Loucy (cell line): Measurements from ENCODE around the gene CDPF1.

Source experiments
- H2AFZ ChIP-seq: fragments of 200-600 bp; sonication (generic); 2 replicates; pipeline ENCODE4 v1.6.0; 2016; ENCODE audit warnings: antibody characterized with exemption, mild to moderate bottlenecking, low read length, moderate library complexity
- H3F3A ChIP-seq: fragments of 200-600 bp; 2 replicates; pipeline ENCODE4 v1.6.0; 2016; ENCODE audit warnings: antibody characterized with exemption, low read depth, mild to moderate bottlenecking
- H3K27me3 ChIP-seq: fragments of 200-600 bp; sonication (generic); 2 replicates; pipeline ENCODE4 v1.6.1; 2014; ENCODE audit warnings: low read length, mild to moderate bottlenecking; ENCODE audit not compliant: insufficient read depth, poor library complexity, severe bottlenecking
- H3K36me3 ChIP-seq: fragments of 200-600 bp; sonication (generic); 2 replicates; pipeline ENCODE4 v1.6.1; 2016; ENCODE audit warnings: low read length; ENCODE audit not compliant: insufficient read depth
- H3K4me1 ChIP-seq: fragments of 200-600 bp; sonication (generic); 2 replicates; pipeline ENCODE4 v1.5.1; 2014; ENCODE audit warnings: low read length, mild to moderate bottlenecking; ENCODE audit not compliant: insufficient read depth, poor library complexity, severe bottlenecking
- H3K4me2 ChIP-seq: fragments of 200-600 bp; sonication (generic); 2 replicates; pipeline ENCODE4 v1.6.0; 2014; ENCODE audit warnings: antibody characterized with exemption, low read length, low read depth, mild to moderate bottlenecking; ENCODE audit not compliant: poor library complexity, severe bottlenecking
- H3K4me3 ChIP-seq: fragments of 200-600 bp; sonication (generic); 2 replicates; pipeline ENCODE4 v1.5.1; 2014; ENCODE audit warnings: low read length, mild to moderate bottlenecking, mixed read lengths; ENCODE audit not compliant: poor library complexity, severe bottlenecking
- H3K79me2 ChIP-seq: fragments of 200-600 bp; sonication (generic); 2 replicates; pipeline ENCODE4 v1.6.1; 2014; ENCODE audit warnings: low read length; ENCODE audit not compliant: insufficient read depth
- H3K9ac ChIP-seq: fragments of 200-600 bp; sonication (generic); 2 replicates; pipeline ENCODE4 v1.6.0; 2014; ENCODE audit warnings: mild to moderate bottlenecking, low read depth, low read length, moderate library complexity; ENCODE audit not compliant: poor library complexity, severe bottlenecking
- H3K9me2 ChIP-seq: fragments of 200-600 bp; sonication (generic); replicated peaks from 2 replicates; pipeline ENCODE4 v1.6.1; 2016; ENCODE audit warnings: low read depth, low read length, mixed read lengths
- H3K9me3 ChIP-seq: fragments of 200-600 bp; sonication (generic); 2 replicates; pipeline ENCODE4 v1.6.1; 2014; ENCODE audit warnings: mild to moderate bottlenecking, antibody characterized with exemption, low read length, low read depth; ENCODE audit not compliant: insufficient read depth
- H4K20me1 ChIP-seq: fragments of 200-600 bp; sonication (generic); 2 replicates; pipeline ENCODE4 v1.6.0; 2014; ENCODE audit warnings: antibody characterized with exemption, low read length, mild to moderate bottlenecking; ENCODE audit not compliant: insufficient read depth, poor library complexity, severe bottlenecking
- EZH2phosphoT487 ChIP-seq: fragments of 200-600 bp; IDR thresholded peaks from 2 replicates; pipeline ENCODE4 v1.6.1; 2018; ENCODE audit warnings: antibody characterized with exemption, mild to moderate bottlenecking, moderate library complexity, borderline replicate concordance
- TF ChIP-seq, protein P1 (sequence below): fragments of 200-600 bp; sonication (generic); conservative IDR thresholded peaks from 2 replicates; pipeline ENCODE4 v1.5.1; 2014; ENCODE audit warnings: mild to moderate bottlenecking, antibody characterized with exemption, low read length

CDPF1 gene

DNA sequence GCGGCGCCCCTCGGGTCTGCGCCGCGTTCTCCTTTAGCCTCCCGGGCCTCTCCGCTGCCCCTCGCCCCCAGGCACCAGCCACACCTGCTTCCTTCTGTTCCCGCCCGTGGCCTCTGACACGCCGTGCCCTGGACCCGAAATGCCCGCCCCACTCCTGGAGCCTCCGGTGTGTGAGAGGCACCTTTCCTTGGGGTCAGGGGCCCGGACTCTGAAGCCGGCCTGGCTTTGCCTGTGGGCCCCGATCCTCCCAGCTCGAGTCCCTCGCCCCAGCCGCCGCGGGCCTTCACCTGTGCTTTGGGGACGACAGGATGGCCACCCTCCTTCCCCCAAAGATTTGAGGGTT, 661 bp upstream of the CDPF1 start:
- Histone ChIP-seq H3K9ac (peak overlapping the region; percentile 95), H3K27me3 (no peaks in the 10 kb centered on the region), H4K20me1 (no peaks in the 10 kb centered on the region), H3K36me3 (no peaks in the 10 kb centered on the region), H3F3A (no peaks in the 10 kb centered on the region), H3K4me2 (peak overlapping the region; percentile 86), H3K79me2 (peaks cover 71% of the 10 kb centered on the region), H3K4me3 (peak overlapping the region; percentile 84), H3K4me1 (peaks cover 66% of the 10 kb centered on the region), H3K9me3 (no peaks in the 10 kb centered on the region), H3K9me2 (no peaks in the 10 kb centered on the region), H2AFZ (no peak overlapping the region)
- TF ChIP-seq EZH2phosphoT487, result no peak
- TF ChIP-seq, protein P1, sequence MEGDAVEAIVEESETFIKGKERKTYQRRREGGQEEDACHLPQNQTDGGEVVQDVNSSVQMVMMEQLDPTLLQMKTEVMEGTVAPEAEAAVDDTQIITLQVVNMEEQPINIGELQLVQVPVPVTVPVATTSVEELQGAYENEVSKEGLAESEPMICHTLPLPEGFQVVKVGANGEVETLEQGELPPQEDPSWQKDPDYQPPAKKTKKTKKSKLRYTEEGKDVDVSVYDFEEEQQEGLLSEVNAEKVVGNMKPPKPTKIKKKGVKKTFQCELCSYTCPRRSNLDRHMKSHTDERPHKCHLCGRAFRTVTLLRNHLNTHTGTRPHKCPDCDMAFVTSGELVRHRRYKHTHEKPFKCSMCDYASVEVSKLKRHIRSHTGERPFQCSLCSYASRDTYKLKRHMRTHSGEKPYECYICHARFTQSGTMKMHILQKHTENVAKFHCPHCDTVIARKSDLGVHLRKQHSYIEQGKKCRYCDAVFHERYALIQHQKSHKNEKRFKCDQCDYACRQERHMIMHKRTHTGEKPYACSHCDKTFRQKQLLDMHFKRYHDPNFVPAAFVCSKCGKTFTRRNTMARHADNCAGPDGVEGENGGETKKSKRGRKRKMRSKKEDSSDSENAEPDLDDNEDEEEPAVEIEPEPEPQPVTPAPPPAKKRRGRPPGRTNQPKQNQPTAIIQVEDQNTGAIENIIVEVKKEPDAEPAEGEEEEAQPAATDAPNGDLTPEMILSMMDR, result no peak

DNA sequence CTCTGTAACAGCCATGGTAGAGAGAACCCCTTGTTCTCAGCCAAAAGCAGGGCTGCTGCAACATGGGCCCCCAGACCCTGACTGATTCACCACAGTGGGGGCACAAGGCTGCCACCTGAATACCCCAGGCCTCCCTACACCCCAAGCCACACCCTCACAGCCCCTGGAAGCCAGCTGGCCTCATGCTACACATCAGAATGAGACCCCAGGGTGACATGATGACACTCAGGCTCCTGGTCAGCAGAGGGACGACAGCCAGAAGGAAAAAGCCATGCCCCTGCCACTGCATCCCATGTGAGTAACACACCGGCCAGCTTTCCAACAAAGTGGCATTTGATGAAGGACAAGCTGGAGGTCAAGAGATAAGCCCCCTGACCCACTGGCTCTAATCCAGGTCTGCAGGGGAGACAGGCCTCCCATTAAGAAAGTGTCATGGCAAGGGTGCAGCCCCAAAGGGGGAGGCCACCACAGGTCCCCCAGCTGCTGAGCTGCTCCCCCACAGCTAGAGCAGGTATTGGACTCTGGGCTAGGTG, 2.6 kb downstream of the CDPF1 start:
- H3F3A ChIP-seq, result no peaks in the 10 kb centered on the region
- H2AFZ ChIP-seq, result no peak overlapping the region
- no peaks in the 10 kb centered on the region for H3K9me2 ChIP-seq
- TF ChIP-seq EZH2phosphoT487, result no peak
- H3K9me3 ChIP-seq, result no peaks in the 10 kb centered on the region
- H3K4me2 ChIP-seq, result peak overlapping the region; percentile 85
- H4K20me1 ChIP-seq, result no peaks in the 10 kb centered on the region
- no peak overlapping the region for H3K4me3 ChIP-seq
- no peaks in the 10 kb centered on the region for H3K36me3 ChIP-seq
- peak overlapping the region; percentile 95 for H3K9ac ChIP-seq
- H3K4me1 ChIP-seq, result peaks cover 64% of the 10 kb centered on the region
- H3K79me2 ChIP-seq, result peaks cover 83% of the 10 kb centered on the region
- no peaks in the 10 kb centered on the region for H3K27me3 ChIP-seq

DNA sequence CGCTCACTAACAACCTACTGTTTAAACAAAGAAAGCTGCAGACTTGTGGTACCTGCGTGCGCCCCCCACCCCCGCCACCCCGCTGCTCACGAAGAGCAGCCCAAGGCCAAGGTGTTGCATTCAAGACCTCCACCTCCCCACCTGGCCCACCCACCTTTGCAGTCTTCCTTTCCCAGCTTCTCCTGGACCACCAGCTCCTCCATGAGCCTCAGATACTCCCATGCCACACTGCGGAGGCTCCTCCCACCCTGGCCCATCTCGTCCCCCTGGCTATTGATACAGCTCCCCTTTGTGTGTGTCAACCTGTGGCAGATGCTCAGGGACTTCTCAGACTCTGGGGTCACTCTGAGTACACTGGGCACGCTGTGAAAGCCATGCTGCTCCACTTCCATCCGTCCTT, 3.9 kb downstream of the CDPF1 start:
- H2AFZ ChIP-seq, result no peak overlapping the region
- H3K4me3 ChIP-seq, result peak overlapping the region; percentile 23
- H3K4me1 ChIP-seq, result peaks cover 67% of the 10 kb centered on the region
- H3K9me2 ChIP-seq, result no peaks in the 10 kb centered on the region
- no peaks in the 10 kb centered on the region for H3K9me3 ChIP-seq
- H3K4me2 ChIP-seq, result peak overlapping the region; percentile 85
- H3K79me2 ChIP-seq, result peaks cover 70% of the 10 kb centered on the region
- TF ChIP-seq, protein P1, result no peak
- TF ChIP-seq EZH2phosphoT487, result no peak
- H4K20me1 ChIP-seq, result no peaks in the 10 kb centered on the region
- H3F3A ChIP-seq, result peaks cover 3% of the 10 kb centered on the region; the same call in 1 of the 2 replicates
- no peaks in the 10 kb centered on the region for H3K27me3 ChIP-seq
- H3K9ac ChIP-seq, result peak overlapping the region; percentile 42
- no peaks in the 10 kb centered on the region for H3K36me3 ChIP-seq

DNA sequence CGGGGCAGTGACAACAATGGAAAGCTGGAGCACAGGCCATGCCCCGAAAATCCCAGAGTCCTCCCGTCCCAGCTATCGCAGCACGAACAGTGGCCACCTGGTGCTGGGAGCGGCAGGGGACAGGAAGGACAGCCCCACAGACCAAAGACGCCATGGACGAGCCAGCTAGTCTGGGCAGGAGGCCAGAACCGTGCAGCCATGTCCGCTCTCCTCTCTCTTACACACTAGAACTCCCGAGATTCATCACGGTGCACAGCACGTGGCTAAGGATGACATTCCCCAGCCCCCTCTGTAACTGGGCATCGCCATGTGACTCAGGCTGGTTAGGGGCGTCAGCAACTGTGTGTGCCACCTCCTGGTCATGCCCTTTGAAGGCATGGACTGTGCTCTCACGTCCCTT, 4.6 kb downstream of the CDPF1 start:
- TF ChIP-seq EZH2phosphoT487, result no peak
- TF ChIP-seq, protein P1, result peak; percentile 13; the same call in 1 of the 2 replicates
- Histone ChIP-seq H2AFZ (no peak overlapping the region), H3K27me3 (no peaks in the 10 kb centered on the region), H3F3A (peaks cover 9% of the 10 kb centered on the region; the same call in 1 of the 2 replicates), H3K79me2 (peaks cover 64% of the 10 kb centered on the region; the same call in 1 of the 2 replicates), H4K20me1 (no peaks in the 10 kb centered on the region), H3K36me3 (no peaks in the 10 kb centered on the region), H3K9ac (peak overlapping the region; percentile 42), H3K9me2 (no peaks in the 10 kb centered on the region), H3K9me3 (no peaks in the 10 kb centered on the region), H3K4me1 (peaks cover 74% of the 10 kb centered on the region), H3K4me2 (peak overlapping the region; percentile 85), H3K4me3 (peak overlapping the region; percentile 18)
